OCI-LY1 (cell line): Measurements from ENCODE around the gene NAT14.
A peak's percentile ranks its signal among the peaks of the same experiment; 100 is the strongest.

Source experiments
- H2AFZ ChIP-seq: fragments of 200-600 bp; sonication (generic), shearing (Covaris generic); 2 replicates; pipeline ENCODE4 v1.6.0; 2014; ENCODE audit warnings: antibody characterized with exemption, mild to moderate bottlenecking, low read length
- H3F3A ChIP-seq: fragments of 200-600 bp; sonication (generic), shearing (Covaris generic); 2 replicates; pipeline ENCODE4 v1.6.0; 2014; ENCODE audit warnings: mild to moderate bottlenecking, antibody characterized with exemption, low read length, moderate library complexity; ENCODE audit not compliant: insufficient read depth
- H3K27ac ChIP-seq: fragments of 200-600 bp; sonication (generic); 2 replicates; pipeline ENCODE4 v1.5.1; 2014; ENCODE audit warnings: low read length, mixed run types, mild to moderate bottlenecking, low read depth; ENCODE audit not compliant: poor library complexity, severe bottlenecking
- H3K27me3 ChIP-seq: fragments of 200-600 bp; sonication (generic); 2 replicates; pipeline ENCODE4 v1.6.0; 2014; ENCODE audit warnings: antibody characterized with exemption, mild to moderate bottlenecking, low read length, moderate library complexity; ENCODE audit not compliant: insufficient read depth
- H3K36me3 ChIP-seq: fragments of 200-600 bp; sonication (generic); 2 replicates; pipeline ENCODE4 v1.6.1; 2014; ENCODE audit warnings: mild to moderate bottlenecking, antibody characterized with exemption, low read length, moderate library complexity, mixed read lengths; ENCODE audit not compliant: insufficient read depth
- H3K4me1 ChIP-seq: fragments of 200-600 bp; sonication (generic); 2 replicates; pipeline ENCODE4 v1.5.1; 2014; ENCODE audit warnings: mild to moderate bottlenecking, low read length, moderate library complexity; ENCODE audit not compliant: insufficient read depth, severe bottlenecking
- H3K4me2 ChIP-seq: fragments of 200-600 bp; sonication (generic), shearing (Covaris generic); 2 replicates; pipeline ENCODE4 v1.6.1; 2014; ENCODE audit warnings: low read length
- H3K4me3 ChIP-seq: fragments of 200-600 bp; sonication (generic); 2 replicates; pipeline ENCODE4 v1.5.1; 2014; ENCODE audit warnings: low read length, low read depth, mild to moderate bottlenecking, mixed read lengths; ENCODE audit not compliant: poor library complexity, severe bottlenecking
- H3K79me2 ChIP-seq: fragments of 200-600 bp; shearing (Covaris generic); 2 replicates; pipeline ENCODE4 v1.6.1; 2016; ENCODE audit warnings: mixed run types, low read length, mixed read lengths; ENCODE audit not compliant: insufficient read depth
- H3K9ac ChIP-seq: fragments of 200-600 bp; sonication (generic), shearing (Covaris generic); 2 replicates; pipeline ENCODE4 v1.6.1; 2014; ENCODE audit warnings: mild to moderate bottlenecking, low read length, mixed read lengths
- H3K9me2 ChIP-seq: fragments of 200-600 bp; sonication (generic), shearing (Covaris generic); 2 replicates; pipeline ENCODE4 v1.6.1; 2014; ENCODE audit warnings: low read depth, mild to moderate bottlenecking, low read length, mixed read lengths
- H3K9me3 ChIP-seq: fragments of 200-600 bp; shearing (Covaris generic); 2 replicates; pipeline ENCODE4 v1.6.1; 2014; ENCODE audit warnings: low read length, mixed read lengths
- H4K20me1 ChIP-seq: fragments of 200-600 bp; sonication (generic), shearing (Covaris generic); 2 replicates; pipeline ENCODE4 v1.6.0; 2016; ENCODE audit warnings: mild to moderate bottlenecking, low read length; ENCODE audit not compliant: insufficient read depth
- EZH2 ChIP-seq: fragments of 200-600 bp; sonication (generic), shearing (Covaris generic); IDR thresholded peaks from 2 replicates; pipeline ENCODE4 v1.8.0; 2017; ENCODE audit warnings: borderline replicate concordance, mixed run types, mild to moderate bottlenecking, antibody characterized with exemption, low read length, moderate library complexity, mixed read lengths
- TF ChIP-seq, protein P1 (sequence below): fragments of 200-600 bp; sonication (generic), shearing (Covaris generic); IDR thresholded peaks from 2 replicates; pipeline ENCODE4 v1.5.1; 2017; ENCODE audit warnings: mild to moderate bottlenecking, antibody characterized with exemption, low read length, moderate library complexity, mixed read lengths

The NAT14 gene

DNA sequence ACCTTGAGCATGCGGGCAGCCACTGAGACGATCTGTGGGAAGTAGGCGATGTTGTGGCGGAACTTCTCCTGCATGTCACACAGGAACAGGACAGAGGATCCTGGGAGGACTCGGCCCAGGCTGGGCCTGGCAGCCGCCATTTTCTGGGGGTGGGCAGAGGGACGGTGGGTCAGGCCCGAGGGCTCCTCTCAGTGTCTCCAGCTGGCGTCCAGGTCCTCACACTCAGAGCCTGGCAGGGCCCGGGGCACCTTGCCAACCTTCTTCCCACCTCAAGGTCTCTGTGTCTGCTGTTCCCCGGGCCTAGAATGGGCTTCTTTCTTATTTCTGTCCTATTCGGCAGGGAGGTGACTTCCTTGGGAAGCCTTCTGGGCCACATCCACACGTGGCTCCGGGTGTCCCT, 28.6 kb upstream of the NAT14 start:
- Histone ChIP-seq H3F3A (no peaks in the 10 kb centered on the region), H4K20me1 (no peaks in the 10 kb centered on the region), H3K4me2 (no peak overlapping the region), H3K79me2 (no peaks in the 10 kb centered on the region), H3K4me3 (no peak overlapping the region), H3K27me3 (no peaks in the 10 kb centered on the region; the same call in 1 of the 2 replicates), H3K4me1 (peaks cover 29% of the 10 kb centered on the region), H2AFZ (no peak overlapping the region), H3K36me3 (peaks cover 15% of the 10 kb centered on the region), H3K9me2 (no peaks in the 10 kb centered on the region), H3K27ac (no peak overlapping the region), H3K9ac (no peak overlapping the region), H3K9me3 (no peaks in the 10 kb centered on the region)
- TF ChIP-seq, protein P1, sequence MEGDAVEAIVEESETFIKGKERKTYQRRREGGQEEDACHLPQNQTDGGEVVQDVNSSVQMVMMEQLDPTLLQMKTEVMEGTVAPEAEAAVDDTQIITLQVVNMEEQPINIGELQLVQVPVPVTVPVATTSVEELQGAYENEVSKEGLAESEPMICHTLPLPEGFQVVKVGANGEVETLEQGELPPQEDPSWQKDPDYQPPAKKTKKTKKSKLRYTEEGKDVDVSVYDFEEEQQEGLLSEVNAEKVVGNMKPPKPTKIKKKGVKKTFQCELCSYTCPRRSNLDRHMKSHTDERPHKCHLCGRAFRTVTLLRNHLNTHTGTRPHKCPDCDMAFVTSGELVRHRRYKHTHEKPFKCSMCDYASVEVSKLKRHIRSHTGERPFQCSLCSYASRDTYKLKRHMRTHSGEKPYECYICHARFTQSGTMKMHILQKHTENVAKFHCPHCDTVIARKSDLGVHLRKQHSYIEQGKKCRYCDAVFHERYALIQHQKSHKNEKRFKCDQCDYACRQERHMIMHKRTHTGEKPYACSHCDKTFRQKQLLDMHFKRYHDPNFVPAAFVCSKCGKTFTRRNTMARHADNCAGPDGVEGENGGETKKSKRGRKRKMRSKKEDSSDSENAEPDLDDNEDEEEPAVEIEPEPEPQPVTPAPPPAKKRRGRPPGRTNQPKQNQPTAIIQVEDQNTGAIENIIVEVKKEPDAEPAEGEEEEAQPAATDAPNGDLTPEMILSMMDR = no peak
- TF ChIP-seq EZH2 = no peak

DNA sequence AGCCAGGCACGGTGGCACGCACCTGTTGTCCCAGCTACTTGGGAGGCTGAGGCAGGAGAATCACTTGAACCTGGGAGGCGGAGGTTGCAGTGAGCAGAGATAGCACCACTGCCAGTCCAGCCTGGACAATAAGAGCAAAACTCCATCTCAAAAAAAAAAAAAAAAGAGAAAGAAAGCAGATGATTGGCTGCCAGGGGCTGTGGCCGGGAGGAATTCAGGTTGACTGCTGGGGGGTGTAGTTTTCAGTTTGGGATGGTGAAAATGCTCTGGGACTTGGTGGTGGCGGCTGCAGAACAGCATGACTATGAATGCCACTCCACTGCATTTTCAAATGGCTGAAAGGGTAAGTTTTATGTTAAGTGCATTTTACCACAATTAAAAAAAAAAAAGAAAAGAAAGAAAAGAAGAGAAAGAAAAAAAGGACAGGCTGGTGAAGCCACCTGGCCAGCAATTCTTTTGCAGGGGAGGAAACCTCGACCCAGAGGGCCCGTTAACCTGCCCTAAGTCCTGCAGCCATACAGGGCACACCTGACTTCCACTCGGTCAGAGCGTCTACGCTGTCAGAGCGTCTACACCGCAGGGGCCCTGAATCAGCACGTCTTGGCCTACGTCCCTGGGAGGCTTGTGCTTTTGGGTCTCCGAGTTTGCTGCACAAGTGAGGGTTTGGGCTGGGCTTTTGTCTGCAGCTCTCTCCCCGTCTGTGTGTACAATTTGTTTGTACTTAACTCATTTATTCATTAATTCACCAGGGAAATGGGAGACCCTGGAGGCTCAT, 27.1 kb upstream of the NAT14 start:
- Histone ChIP-seq H2AFZ (no peak overlapping the region), H3K4me1 (peaks cover 20% of the 10 kb centered on the region), H3K9me3 (no peaks in the 10 kb centered on the region), H3K4me2 (no peak overlapping the region), H3K9ac (no peak overlapping the region), H3K27me3 (no peaks in the 10 kb centered on the region), H4K20me1 (no peaks in the 10 kb centered on the region), H3K27ac (no peak overlapping the region), H3K4me3 (no peak overlapping the region), H3K9me2 (no peaks in the 10 kb centered on the region), H3K36me3 (peaks cover 15% of the 10 kb centered on the region), H3K79me2 (no peaks in the 10 kb centered on the region), H3F3A (no peaks in the 10 kb centered on the region)
- TF ChIP-seq EZH2 = no peak
- TF ChIP-seq, protein P1 = no peak

DNA sequence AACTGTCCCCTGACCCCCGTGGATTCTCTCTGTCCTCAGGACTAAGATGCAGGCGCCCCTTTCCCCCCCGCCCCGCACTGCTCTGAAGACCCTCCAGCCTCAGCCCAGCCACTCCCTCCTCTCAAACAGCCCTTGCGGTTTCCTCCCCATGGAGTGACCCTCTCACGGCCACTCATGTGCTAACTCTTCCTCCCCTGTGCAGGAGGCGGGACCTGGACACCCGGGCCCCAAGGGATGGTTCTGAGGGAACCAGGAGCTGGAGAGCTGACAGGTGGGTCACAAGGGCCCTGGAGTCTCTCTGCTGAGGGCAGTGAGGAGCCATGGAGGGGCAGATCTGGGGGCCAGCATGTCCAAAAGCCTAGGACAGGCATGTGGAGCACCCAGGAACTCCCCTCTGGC, 25.4 kb upstream of the NAT14 start:
- no peaks in the 10 kb centered on the region for H3K27me3 ChIP-seq
- no peaks in the 10 kb centered on the region for H3F3A ChIP-seq
- peaks cover 20% of the 10 kb centered on the region for H3K4me1 ChIP-seq
- H3K4me2 ChIP-seq = peak overlapping the region; percentile 76
- no peak overlapping the region for H3K27ac ChIP-seq
- no peak overlapping the region for H2AFZ ChIP-seq
- H4K20me1 ChIP-seq = no peaks in the 10 kb centered on the region
- no peak overlapping the region for H3K9ac ChIP-seq
- no peaks in the 10 kb centered on the region for H3K79me2 ChIP-seq
- H3K9me2 ChIP-seq = no peaks in the 10 kb centered on the region
- peaks cover 8% of the 10 kb centered on the region; the same call in 1 of the 2 replicates for H3K36me3 ChIP-seq
- TF ChIP-seq, protein P1 = no peak
- no peak for TF ChIP-seq EZH2
- peak overlapping the region; percentile 88 for H3K4me3 ChIP-seq
- no peaks in the 10 kb centered on the region for H3K9me3 ChIP-seq
